T follicular helper cell (primary cell): Measurements from ENCODE around the gene CCDC122.
"Not testable (repeated sequence)": the region's sequence is repeated elsewhere in the genome, so short reads cannot be mapped to it uniquely, and the experiment has no call there.

Experiments used
- DNase-seq: peaks from one replicate; pipeline ENCODE4 v3.0.0-alpha.2; 2020; ENCODE audit warnings: low read depth

CCDC122 gene

DNA sequence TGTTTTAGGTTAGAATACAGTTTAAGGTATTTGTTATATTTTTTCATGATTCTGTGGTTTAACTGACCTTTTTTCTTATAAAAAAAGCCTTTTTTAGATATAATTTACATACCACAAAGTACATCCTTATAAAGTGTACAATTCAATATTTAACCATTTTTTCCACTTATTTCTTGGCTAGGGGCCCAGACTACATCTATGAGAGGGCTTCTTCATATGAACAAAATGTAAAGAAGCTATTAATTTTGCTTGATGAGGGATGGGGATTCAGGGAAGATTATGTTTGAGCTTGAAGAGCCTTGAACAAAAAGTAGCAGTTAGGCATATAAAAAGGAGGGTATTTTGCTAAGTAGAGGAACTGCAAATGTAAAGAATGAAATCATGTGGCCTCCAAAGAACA, 2.2 kb downstream of the CCDC122 start:
- no peak for DNase-seq

DNA sequence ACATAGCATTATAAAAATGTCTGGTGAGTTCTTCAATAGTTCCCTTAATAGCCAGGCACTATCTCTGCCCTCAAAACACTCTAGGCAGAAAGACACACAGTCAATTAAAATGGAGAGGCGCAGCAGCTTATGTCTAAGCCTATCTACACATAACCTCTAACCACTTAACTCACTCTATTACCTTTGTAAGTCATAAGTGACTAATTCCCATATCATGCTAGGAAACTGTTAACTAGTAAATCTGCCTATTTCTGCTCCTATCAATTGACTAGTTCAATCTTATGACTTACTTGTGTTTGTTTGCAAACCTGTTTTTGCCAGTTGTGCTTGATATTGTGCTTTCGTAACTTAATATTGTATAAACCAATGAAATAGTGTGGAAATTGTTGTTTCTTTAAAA, 3.2 kb downstream of the CCDC122 start:
- no peak for DNase-seq

DNA sequence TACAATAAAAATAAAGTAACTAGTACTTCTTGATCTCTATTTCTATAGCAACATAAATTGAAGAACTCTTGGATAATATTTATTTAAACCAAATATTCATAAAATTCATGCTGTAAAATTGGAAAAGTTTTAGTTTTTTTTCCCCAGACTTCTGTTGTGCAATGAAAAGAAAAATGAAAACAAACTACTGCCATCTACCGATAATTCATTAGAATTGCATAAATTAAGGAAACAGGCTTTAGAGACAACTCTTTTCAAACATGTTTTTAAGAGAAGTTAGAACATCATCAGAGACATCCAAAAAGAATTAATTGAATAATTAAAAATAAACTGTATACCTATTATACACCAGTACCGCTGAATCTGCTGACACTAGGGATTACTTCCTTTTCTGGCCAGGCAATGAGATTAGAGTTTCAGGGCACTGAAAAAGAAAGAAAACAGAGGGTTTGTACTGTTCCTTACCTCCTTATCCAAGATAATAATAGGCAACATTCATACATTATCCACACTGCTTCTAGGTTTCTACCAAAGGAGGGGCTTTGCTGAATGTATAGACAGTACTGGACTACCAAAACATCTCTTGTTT, 4.9 kb downstream of the CCDC122 start:
- no peak for DNase-seq

DNA sequence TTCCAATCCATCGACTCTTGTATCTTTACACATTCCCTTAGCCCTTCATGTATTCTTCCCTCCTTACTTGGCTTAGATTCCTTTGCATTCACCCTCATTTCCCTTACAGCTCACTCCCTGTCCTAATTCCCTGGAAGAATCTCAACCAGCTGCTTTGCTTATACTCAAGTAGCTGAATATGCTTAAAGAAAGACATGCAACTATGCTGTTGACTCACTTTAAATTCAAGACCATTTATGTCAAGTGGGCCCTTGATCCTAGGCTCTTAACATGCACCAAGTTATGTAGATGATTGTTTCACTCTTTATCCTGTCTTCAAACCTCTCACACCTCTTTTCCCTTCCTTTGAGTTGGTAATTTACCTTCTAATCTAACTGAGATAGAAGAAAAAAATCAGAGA, 7.4 kb downstream of the CCDC122 start:
- no peak for DNase-seq

DNA sequence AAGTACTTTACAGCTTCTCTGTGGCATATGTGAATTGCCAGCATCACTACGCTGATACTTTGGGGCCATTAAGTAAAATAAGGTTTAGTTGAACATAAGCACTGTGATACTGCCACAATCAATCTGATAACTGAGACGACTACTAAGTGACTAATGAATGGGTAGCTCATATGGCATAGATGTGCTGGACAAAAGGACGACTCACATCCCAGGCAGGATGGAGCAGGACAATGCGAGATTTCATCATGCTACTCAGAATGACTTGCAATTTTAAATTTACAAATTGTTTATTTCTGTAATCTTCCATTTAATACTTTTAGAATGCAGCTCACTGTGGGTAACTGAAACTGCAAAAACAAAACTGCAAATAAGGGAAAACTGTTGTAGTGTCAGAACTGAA, 13.6 kb downstream of the CCDC122 start:
- DNase-seq, result no peak

DNA sequence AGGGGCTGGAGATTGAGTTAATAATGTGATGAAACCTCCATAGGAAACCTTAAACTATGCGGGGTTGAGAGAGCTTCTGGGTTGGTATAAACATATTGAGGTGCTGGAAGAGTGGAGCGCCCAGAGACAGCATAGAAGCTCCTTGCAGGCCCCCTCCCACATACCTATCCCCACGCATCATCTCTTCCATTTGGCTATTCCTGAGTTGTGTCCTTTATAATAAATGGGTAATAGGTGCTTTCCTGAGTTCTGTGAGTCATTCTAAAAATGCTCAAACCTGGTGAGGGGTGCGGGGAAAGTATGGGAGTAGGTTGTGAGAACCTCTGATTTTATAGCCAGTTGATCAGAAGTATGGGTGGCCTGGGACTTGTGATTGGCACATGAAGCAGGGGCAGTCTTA, 14.6 kb downstream of the CCDC122 start:
- no peak for DNase-seq

DNA sequence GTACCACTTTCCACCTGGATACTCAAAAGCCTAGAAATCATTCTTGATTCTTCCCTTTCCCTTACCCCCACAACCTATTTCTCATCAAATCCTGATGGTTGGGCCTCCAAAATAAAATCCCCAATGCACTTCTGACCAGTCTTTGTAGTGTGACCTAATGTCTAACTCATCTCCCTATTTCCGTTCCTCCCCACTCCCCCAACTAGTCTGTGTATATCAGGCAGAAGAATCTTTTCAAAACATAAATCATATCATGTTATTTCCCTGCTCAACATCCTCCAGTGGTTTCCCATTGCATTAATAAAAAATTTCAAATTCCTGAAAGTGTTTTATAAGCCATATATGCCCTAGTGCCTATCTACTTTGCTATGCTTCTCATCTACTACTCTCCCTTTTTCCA, 17.7 kb downstream of the CCDC122 start:
- no peak for DNase-seq

DNA sequence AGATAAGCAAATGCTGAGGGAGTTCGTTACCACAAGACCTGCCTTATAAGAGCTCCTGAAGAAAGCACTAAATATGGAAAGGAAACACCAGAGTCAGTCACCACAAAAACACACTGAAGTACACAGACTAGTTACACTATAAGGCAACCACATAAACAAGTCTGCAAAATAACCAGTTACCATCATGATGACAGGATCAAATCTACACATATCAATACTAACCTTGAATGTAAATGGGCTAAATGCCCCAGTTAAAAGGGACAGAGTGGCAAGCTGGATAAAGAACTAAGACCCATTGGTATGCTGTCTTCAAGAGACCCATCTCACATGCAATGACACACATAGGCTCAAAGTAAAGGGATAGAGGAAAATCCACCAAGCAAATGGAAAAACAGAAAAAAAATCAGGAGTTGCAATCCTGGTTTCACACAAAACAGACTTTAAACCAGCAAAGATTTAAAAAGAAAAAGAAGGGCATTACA, 26.6 kb downstream of the CCDC122 start:
- no peak for DNase-seq

DNA sequence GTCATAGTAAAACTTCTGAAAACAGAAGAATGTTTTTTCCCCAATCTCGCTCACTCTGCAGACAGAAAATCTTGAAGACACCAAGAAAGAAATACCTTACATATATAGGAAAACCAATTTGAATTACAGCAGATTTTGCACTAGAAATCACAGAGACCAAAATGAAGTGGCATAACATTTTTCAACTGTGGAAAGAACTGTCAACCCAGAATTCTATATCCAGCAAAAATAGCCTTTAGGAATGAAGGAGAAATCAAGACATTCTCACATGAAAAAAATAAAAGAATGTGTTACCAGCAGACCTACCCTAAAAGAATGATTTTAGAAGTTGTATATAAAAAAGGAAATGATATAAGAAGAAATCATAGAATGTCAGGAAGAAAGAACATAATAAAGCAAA, 28.7 kb downstream of the CCDC122 start:
- DNase-seq, result no peak

DNA sequence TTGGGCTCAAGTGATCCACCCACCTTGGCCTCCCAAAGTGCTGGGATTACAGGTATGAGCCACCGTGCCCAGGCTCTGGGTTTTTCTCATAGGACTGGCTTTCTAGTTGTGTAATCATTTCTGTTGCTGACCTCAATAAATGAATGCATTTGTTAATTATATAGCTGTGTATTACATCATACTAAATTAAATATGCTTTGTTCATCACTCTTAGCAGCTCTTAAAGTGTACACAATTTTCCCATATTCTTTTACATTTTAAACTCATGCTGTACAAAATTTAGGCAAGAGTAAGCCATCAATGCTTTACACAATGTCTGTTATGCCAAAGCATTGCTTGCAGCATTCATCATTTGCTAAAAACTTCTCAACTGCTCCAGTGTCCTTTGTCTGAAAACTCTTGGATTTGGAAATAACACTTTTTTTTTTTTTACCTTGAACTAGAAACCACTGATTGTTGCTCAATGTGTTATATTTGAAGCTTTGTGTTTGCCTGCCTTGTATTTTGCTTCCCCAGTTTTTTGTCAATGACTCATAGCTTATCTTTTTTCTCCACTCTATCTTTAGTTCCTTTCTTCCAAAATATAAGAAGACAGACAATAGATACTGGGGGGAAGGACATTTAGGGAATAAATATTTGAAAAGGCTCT, 31.4 kb downstream of the CCDC122 start:
- DNase-seq, result no peak

DNA sequence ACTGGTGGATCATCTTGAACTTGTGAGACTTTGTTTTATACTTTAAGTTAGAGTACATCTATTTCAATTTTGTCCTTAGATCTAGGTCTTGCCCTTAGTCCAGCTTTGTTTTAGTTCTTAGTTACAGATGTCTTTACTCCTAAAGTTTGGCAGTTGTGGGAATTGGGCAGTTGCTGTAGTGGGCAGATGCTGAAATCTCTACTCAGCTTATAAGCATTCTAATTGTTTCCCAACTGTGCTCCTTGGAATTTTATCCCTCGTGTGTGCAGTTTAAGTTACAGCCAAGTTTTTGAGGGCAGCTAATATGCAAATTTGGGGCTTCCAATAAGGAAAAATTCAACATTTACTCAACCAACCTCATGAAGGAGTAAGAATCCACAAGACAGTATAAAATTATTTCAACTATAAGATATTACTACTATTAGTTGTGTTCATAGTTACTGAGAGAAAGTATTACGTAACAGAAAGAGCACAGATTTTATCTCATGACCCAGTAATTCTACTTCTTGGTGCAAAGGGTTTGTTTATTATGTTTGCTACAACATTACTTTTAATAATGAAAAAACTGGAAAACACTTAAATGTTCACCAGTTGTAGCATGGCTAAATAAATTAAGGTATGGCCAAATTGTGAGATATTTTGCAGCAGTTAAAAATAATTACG, 32.9 kb downstream of the CCDC122 start:
- DNase-seq, result no peak

DNA sequence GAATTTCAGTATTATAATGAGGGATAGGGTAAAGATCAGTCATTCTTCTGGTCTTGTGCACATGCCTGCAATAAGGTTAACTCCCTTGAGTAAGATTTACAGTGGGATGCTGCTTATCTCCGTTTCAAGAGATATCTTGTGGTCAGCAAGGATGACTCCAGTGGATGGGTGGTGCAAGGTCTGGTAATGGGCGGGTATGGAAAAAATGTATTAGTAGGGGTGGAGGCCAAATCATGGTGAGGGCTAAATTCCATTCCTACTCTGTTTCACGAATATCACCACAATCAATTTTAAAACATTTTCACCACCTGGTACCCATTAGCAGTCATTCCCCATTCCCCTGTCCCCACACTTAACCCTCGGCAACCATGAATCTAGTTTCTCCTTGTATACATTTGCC, 40.6 kb downstream of the CCDC122 start:
- no peak for DNase-seq

DNA sequence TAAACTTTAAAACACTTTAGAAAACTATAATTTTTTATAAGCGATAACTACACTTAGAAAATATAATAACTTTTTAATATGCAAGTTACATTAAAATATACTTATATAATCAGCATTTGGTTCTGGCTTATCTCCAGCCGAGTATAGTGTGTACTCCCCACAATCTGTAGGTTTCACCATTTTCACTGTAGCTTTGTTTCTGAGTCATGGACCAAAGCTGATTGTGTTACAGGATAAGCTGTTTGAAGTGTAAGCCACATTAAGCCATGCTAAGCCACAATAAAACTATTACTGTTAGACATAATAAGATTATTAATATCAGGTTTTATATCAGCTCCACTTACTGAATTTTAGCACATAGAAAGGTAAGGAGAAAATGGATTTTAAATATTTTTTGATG, 43.8 kb downstream of the CCDC122 start:
- DNase-seq, result no peak

DNA sequence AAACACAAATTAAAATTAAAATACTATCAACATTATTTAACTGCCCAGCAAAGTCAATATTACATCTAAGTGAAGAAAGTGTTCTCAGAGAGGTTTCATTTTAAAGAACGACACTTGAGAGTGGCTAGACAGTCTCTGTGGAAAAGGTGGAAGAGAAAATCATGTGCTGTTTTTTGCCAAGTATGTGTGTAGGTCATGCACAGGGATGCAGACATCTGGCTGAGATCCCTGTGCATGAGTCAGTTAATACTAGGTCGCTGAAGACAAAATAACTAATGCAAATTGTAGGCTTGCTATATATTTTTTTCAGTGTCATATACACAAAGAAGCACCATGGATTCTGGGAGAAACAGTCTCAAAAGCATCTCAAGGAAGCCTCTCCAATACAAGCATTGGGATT, 48.5 kb downstream of the CCDC122 start:
- no peak for DNase-seq

DNA sequence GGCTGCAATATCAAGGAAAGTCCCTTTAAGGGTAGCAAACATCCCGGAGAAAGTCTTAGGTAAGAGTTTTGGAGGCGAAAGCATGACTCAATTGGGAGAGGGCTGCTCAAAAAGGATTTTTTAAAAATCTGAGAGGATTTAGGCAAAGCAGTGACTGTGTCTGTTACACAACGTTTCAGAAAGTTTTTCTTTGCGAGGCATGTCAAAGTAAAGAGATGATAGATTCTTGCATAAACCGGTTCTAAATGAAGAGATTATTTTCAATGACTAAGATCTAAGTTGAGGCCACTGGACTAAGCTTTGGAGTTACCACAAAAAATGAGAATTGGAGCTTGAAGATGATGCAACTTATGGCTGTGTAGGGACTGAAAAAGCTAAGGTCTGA, 49.1 kb downstream of the CCDC122 start:
- no peak for DNase-seq

DNA sequence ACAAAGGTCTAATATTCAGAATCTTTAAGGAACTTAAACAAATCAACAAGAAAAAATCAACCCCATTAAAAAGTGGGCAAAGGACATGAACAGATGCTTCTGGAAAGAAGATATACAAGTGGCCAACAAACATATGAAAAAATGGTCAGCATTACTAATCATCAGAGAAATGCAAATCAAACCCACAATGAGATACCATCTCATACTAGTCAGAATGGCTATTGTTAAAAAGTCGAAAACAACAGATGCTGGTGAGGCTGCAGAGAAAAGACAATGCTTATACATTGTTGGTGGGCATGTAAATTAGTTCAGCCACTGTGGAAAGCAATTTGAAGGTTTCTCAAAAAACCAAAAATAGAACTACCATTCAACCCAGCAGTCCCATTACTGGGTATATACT, 54.9 kb downstream of the CCDC122 start:
- not testable (repeated sequence) for DNase-seq

DNA sequence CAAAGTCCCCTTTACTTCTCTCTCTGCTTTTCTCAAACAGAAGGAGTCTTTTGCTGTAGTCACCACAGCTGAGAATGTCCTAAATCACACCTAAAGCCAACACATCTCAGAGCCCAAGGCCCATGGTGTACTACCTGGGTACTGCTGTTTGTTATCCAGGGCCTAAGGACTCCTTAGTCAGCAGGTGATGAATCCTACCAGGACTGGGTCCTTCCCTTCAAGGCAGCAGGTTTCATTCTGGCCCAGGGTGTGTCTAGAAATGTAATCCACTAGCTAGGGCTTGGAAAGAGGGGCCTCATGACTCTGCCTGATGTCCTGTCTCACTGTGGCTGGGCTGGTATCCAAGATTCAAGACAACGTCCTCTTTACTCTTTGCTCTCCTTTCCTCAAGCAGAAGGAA, 56.6 kb downstream of the CCDC122 start:
- DNase-seq, result no peak

DNA sequence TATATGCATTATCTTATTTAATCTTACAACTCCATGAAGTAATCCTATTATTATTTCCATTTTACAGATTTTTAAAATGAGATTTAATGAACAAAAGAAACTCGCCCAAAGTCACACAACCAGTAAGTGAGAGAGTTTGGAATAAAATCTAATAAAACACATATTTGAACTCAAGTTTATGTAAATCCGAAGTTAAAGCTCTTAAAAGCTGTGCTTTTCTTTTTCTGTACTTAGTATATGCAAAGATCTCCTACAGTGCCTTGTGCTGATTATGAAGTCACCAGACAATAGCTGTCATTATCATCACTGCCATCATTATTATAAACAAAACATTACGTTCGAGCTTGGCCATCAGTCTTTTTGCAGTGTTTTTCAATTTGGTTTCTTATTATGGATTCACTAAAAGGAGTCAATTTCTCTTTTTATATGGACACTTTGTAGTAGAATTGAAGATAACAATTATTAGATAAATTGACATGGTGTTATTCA, 63.1 kb downstream of the CCDC122 start:
- no peak for DNase-seq

DNA sequence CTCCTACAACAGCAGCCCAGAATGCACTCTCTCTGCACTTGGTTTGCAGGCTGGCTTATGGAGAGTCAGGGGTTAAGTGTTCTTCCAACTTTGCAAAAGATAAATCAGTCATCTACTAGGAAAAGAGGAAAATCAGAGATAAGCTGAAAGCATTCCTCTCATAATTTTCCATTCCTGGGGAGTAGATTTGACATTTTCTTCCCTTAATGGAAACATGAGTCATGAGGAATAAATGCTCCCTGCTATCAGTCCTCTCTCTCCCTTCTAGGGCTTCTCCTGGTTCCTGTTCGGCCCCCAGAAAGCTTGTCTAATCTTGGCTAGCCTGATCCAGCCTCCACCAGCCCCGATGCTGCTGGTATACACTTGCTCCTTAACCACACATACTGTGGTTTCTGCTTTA, 64.3 kb downstream of the CCDC122 start:
- no peak for DNase-seq

DNA sequence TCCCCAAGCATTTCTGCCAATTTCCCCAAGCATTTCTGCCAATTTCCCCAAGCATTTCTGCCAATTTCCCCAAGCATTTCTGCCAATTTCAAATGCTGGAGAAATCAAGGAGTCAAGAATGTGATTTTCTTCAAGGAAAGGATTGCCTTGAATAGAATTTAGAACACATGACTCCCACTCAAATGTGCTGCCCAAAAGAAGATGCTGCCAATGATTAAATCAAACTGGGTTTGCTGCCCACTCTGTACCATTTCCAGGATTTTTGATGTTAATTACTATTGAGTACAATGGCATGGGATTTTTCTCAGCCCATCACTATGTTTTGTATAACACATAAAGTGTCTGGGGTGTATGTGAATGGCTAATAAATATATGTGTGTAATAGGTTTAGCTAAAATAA, 70.9 kb downstream of the CCDC122 start:
- no peak for DNase-seq

DNA sequence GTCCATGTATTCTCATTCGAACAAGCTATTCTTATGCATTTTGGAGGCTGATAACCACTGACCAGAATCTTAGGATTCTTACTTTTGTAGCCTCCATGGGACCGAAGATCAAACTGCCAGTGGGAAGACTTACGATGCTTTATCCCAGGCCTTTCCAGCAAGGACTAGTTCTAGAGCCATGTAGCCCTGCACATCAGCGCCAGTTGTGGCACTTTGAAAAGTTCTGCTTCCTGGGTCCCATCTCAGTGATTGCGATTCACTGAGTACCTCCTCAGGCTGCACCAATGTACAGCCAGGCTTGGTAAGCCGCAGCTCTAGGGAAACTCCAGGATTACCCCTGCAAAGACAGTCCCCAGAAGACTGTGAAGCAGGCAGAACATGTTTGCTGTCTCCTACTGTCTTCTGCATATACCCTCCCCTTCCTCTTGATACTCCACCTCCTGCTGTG, 73.8 kb downstream of the CCDC122 start:
- DNase-seq, result no peak

DNA sequence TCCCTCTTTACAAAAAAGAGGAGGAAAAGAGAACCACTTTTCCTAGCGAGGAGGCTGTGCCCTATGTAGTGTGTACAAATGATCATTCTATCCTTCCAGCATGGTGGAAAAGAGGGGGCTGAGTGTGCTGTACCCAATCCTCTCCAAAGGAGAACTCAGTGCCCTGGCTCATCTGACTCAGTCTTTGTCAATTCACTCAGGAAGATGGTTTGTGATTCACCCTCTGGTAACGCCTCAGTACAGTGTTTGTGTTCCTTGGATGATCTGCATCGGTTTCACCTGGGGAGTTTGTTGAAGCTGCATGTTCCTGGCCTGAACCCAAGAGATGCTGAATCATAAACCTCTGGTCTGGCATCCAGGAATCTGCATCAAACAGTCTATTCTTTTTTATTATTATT, 74.5 kb downstream of the CCDC122 start:
- no peak for DNase-seq

DNA sequence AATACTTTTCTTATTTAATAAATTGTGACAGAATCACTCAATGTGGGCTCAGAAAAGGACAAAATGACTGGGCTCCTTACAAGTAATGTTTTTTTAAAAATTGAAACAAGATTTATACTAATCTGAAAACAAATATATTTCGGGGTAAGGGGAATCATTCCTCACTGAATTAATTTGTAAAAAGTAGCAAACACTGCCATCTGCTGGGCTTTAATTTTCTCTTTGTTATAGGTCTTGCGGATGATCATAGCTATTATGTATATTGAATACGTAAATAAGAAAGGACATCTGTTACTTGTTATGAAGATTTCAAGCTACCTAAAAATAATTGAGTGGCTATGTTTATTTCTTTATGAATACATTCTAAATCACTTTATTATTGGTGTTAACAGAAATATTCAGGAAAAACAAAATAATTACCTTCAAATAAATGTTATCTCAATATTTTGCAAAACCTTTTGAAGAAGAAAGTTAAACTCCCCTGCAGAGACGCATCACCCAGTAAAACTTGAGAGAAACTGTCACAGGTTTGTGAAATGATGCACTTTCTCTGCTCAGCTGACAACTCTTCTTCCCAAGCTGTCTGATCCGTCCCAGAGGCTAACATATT, 75.0 kb downstream of the CCDC122 start:
- DNase-seq, result no peak
